Tibial nerve (tissue), 4 donors: ENCODE results near the gene GULP1. TPM values are rescaled to one million over a fixed set of nuclear protein-coding genes. Genes with fewer than 3 reads are reported as not detected.

Experiments
- DNase-seq, 2 donors: peaks; one replicate each; pipeline ENCODE4 v3.0.0-alpha.2; 2019; ENCODE audit warnings: low spot score in 2 of 2
- H3K27ac ChIP-seq, 4 donors: fragments of 200-600 bp; sonication (generic) in 3 of 4; one replicate each; pipeline ENCODE4 v1.5.1; 2017 to 2019; ENCODE audit warnings: mild to moderate bottlenecking in 1 of 4
- H3K27me3 ChIP-seq, 2 donors: fragments of 200-600 bp; sonication (generic) in 1 of 2; one replicate each; pipeline versions ENCODE4 v1.5.1 to v1.6.0; 2017 to 2019
- H3K36me3 ChIP-seq, 3 donors: fragments of 200-600 bp; sonication (generic); one replicate each; pipeline ENCODE4 v1.5.1; 2018 to 2019
- H3K4me1 ChIP-seq, 4 donors: fragments of 200-600 bp; sonication (generic) in 3 of 4; one replicate each; pipeline ENCODE4 v1.5.1; 2017 to 2019
- H3K4me3 ChIP-seq, 4 donors: fragments of 200-600 bp; sonication (generic) in 3 of 4; one replicate each; pipeline ENCODE4 v1.5.1; 2017 to 2019; ENCODE audit warnings: mild to moderate bottlenecking in 1 of 4, moderate library complexity in 1 of 4
- H3K9me3 ChIP-seq, 4 donors: fragments of 200-600 bp; sonication (generic) in 3 of 4; one replicate each; pipeline ENCODE4 v1.5.1; 2017 to 2019
- CTCF ChIP-seq, 5 experiments: fragments of 200-600 bp in 3 of 5; fragments of 450-650 bp in 2 of 5; sonication (generic) in 3 of 5; IDR thresholded peaks; one replicate each; pipeline ENCODE4 v1.5.1; 2016 to 2019; ENCODE audit warnings: antibody characterized with exemption in 5 of 5, mild to moderate bottlenecking in 3 of 5, moderate library complexity in 2 of 5
- EP300 ChIP-seq, 2 donors: sonication (generic); formaldehyde crosslinking; IDR thresholded peaks; one replicate each; pipeline ENCODE4 v1.6.1; 2017; ENCODE audit warnings: antibody characterized with exemption in 2 of 2, mild to moderate bottlenecking in 1 of 2
- POLR2A ChIP-seq, 2 donors: fragments of 450-650 bp; IDR thresholded peaks; one replicate each; pipeline ENCODE4 v1.6.1; 2017; ENCODE audit warnings: antibody characterized with exemption in 2 of 2, mild to moderate bottlenecking in 2 of 2, moderate library complexity in 2 of 2
- WGBS, 2 donors: methylation state at CpG; one replicate each; pipeline ENCODE4 v1.1.5; 2018; 5-methylcytosine and 5-hydroxymethylcytosine counted together
- total RNA-seq, 4 donors: library from RNA; depleted of rRNA; stranded (reverse); fragments of >200 nt; gene quantifications; one replicate each; pipeline ENCODE4 v1.1.0, GENCODE V29; 2016

Gene GULP1
- total RNA-seq, 4 donors from 2014 or later, result 63.4 to 89.2 (median 78.1) TPM

- no peaks in the 10 kb centered on the region for H3K27me3 ChIP-seq
- peaks cover 0 to 12% (median 0%) of the 10 kb centered on the region in 3 donors for H3K36me3 ChIP-seq
- peaks cover 0 to 30% (median 0%) of the 10 kb centered on the region in 4 donors for H3K4me1 ChIP-seq
- no peaks in the 10 kb centered on the region for H3K9me3 ChIP-seq
- no peak overlapping the region for H3K27ac ChIP-seq
- TF ChIP-seq CTCF (IDR thresholded peaks at IDR 0.05) (no peak), POLR2A (IDR thresholded peaks at IDR 0.05) (no peak), EP300 (IDR thresholded peaks at IDR 0.05) (no peak)
- H3K4me3 ChIP-seq, result no peak overlapping the region
- WGBS, 2 donors, result 66 to 70% methylated on average over 2 of the region's 2 CpGs
- DNase-seq, result no peak
These were observed 88.6 kb downstream of the GULP1 start for GRCh38 chr2:188380280-188380679.

GRCh38 chr2:188381614-188382013 is 89.9 kb downstream of the GULP1 start:
- Histone ChIP-seq H3K4me1 (peaks cover 0 to 30% (median 0%) of the 10 kb centered on the region in 4 donors), H3K4me3 (no peak overlapping the region), H3K27ac (peak overlapping the region in 1 of 4 donors; percentile 56), H3K9me3 (peaks cover 0 to 5% (median 0%) of the 10 kb centered on the region in 4 donors), H3K36me3 (peaks cover 0 to 22% (median 0%) of the 10 kb centered on the region in 3 donors), H3K27me3 (no peaks in the 10 kb centered on the region)
- WGBS, 2 donors, result 50 to 53% methylated on average over 1 of the region's 1 CpG
- DNase-seq, result no peak
- TF ChIP-seq POLR2A (IDR thresholded peaks at IDR 0.05) (no peak), CTCF (IDR thresholded peaks at IDR 0.05) (no peak), EP300 (IDR thresholded peaks at IDR 0.05) (no peak)

GRCh38 chr2:188382107-188382506 is 90.4 kb downstream of the GULP1 start:
- WGBS, 2 donors, result 39 to 56% methylated on average over 2 of the region's 2 CpGs
- no peak overlapping the region for H3K4me3 ChIP-seq
- peak overlapping the region in 2 of 4 donors; percentile 56 to 61 for H3K27ac ChIP-seq
- peaks cover 0 to 30% (median 0%) of the 10 kb centered on the region in 4 donors for H3K4me1 ChIP-seq
- H3K36me3 ChIP-seq, result peaks cover 0 to 25% (median 0%) of the 10 kb centered on the region in 3 donors
- DNase-seq, result no peak
- no peak for TF ChIP-seq CTCF (IDR thresholded peaks at IDR 0.05)
- TF ChIP-seq POLR2A (IDR thresholded peaks at IDR 0.05), result no peak
- TF ChIP-seq EP300 (IDR thresholded peaks at IDR 0.05), result no peak
- peaks cover 0 to 5% (median 0%) of the 10 kb centered on the region in 4 donors for H3K9me3 ChIP-seq
- H3K27me3 ChIP-seq, result no peaks in the 10 kb centered on the region

GRCh38 chr2:188383158-188383557 is 91.5 kb downstream of the GULP1 start:
- H3K36me3 ChIP-seq, result peaks cover 0 to 25% (median 0%) of the 10 kb centered on the region in 3 donors
- no peak for DNase-seq
- H3K27me3 ChIP-seq, result no peaks in the 10 kb centered on the region
- peak overlapping the region in 2 of 4 donors; percentile 7 to 27 for H3K4me3 ChIP-seq
- peaks cover 0 to 5% (median 0%) of the 10 kb centered on the region in 4 donors for H3K9me3 ChIP-seq
- peak overlapping the region in 2 of 4 donors; percentile 56 to 61 for H3K27ac ChIP-seq
- WGBS, 2 donors, result 36 to 47% methylated on average over 1 of the region's 1 CpG
- TF ChIP-seq EP300 (IDR thresholded peaks at IDR 0.05) (no peak), POLR2A (IDR thresholded peaks at IDR 0.05) (no peak), CTCF (IDR thresholded peaks at IDR 0.05) (no peak)
- H3K4me1 ChIP-seq, result peaks cover 0 to 30% (median 0%) of the 10 kb centered on the region in 4 donors

GRCh38 chr2:188385857-188386256 is 94.2 kb downstream of the GULP1 start:
- 92 to 100% methylated on average over 1 of the region's 1 CpG for WGBS, 2 donors

More at GRCh38 chr2:188385857-188386256, 94.2 kb downstream of the GULP1 start:
- TF ChIP-seq EP300 (IDR thresholded peaks at IDR 0.05) (no peak), CTCF (IDR thresholded peaks at IDR 0.05) (no peak), POLR2A (IDR thresholded peaks at IDR 0.05) (no peak)
- peaks cover 0 to 22% (median 0%) of the 10 kb centered on the region in 4 donors for H3K4me1 ChIP-seq
- H3K36me3 ChIP-seq, result peaks cover 0 to 25% (median 0%) of the 10 kb centered on the region in 3 donors
- DNase-seq, result no peak
- H3K27me3 ChIP-seq, result no peaks in the 10 kb centered on the region
- H3K9me3 ChIP-seq, result peaks cover 0 to 7% (median 0%) of the 10 kb centered on the region in 4 donors
- no peak overlapping the region for H3K27ac ChIP-seq
- no peak overlapping the region for H3K4me3 ChIP-seq
